Stimulated activated CD4-positive, alpha-beta T cell treated with anti-CD3 and anti-CD28 coated beads, Interleukin-15, amount 100 ng/mL, for 24 hours (primary cell): ENCODE data around the gene SYNPO.

Experiments used
- DNase-seq: peaks from one replicate; pipeline ENCODE4 v3.0.0-alpha.2; 2020

The SYNPO gene, protein sequence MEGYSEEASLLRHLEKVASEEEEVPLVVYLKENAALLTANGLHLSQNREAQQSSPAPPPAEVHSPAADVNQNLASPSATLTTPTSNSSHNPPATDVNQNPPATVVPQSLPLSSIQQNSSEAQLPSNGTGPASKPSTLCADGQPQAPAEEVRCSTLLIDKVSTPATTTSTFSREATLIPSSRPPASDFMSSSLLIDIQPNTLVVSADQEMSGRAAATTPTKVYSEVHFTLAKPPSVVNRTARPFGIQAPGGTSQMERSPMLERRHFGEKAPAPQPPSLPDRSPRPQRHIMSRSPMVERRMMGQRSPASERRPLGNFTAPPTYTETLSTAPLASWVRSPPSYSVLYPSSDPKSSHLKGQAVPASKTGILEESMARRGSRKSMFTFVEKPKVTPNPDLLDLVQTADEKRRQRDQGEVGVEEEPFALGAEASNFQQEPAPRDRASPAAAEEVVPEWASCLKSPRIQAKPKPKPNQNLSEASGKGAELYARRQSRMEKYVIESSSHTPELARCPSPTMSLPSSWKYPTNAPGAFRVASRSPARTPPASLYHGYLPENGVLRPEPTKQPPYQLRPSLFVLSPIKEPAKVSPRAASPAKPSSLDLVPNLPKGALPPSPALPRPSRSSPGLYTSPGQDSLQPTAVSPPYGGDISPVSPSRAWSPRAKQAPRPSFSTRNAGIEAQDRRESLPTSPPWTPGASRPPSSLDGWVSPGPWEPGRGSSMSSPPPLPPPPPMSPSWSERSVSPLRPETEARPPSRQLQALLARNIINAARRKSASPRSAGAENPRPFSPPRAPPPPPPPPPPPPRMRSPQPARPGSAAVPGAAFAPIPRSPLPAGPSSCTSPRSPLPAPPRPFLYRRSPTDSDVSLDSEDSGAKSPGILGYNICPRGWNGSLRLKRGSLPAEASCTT

DNA sequence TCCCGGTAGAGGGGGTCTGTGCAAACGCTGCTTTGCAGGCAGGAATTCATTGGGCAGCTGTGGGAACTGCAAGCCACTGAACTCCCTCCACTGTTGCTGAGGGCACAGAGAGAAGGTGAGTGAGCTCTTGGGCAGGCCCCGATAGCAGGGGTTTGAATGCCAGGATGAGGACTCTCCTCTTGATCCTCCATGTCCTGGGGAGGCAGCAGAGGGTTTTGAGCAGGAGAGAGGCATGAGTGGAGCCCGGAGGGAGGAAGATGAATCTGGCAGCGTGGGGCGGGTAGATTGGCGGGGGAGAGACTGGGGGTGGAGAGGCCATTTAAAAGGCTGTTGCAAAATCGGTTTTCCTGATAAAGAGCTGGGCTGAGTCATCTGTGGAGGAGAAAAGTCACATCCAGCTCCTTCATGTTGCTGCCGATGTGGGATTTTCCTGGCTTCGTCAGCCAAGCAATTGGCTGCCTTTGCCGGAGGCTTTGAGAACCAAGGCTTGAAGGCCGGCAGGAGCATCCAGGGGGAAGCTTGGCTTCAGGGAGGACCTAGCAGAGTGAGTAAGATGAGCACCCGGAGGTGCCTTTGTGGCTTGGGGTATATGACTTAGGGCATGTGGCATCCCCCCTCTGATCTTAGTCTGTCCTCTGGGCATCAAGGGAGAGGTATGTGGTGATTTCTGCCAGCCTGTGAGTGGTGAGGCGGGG, at the start of gene SYNPO:
TSS of gene SYNPO (plus strand) at position 350 of the 695 bp plus-strand sequence. CDS start 7,616 bp downstream, outside the sequence.
- no peak for DNase-seq

GRCh38 chr5:150590979-150591695, 49.3 kb upstream of the SYNPO start:
- no peak for DNase-seq

DNA sequence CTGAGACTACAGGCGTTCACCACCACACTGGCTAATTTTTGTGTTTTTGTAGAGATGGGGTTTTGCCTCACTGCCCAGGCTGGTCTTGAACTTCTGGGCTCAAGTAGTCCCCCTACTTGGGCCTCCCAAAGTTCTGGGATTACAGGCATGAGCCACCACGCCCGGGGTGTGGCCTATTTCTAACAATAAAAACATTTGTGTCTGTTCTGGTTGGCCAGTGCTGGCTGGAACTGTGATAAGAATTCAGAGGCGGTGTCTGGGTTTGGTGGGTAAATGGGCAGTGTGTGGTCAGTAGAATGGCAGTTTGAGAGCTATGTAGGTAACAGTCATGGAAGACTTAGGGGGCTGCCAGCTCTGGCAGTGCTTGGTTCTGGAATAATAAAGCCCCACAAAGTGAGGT, 46.9 kb upstream of the SYNPO start:
- no peak for DNase-seq

GRCh38 chr5:150593996-150594395, 46.5 kb upstream of the SYNPO start:
- DNase-seq = no peak

DNA sequence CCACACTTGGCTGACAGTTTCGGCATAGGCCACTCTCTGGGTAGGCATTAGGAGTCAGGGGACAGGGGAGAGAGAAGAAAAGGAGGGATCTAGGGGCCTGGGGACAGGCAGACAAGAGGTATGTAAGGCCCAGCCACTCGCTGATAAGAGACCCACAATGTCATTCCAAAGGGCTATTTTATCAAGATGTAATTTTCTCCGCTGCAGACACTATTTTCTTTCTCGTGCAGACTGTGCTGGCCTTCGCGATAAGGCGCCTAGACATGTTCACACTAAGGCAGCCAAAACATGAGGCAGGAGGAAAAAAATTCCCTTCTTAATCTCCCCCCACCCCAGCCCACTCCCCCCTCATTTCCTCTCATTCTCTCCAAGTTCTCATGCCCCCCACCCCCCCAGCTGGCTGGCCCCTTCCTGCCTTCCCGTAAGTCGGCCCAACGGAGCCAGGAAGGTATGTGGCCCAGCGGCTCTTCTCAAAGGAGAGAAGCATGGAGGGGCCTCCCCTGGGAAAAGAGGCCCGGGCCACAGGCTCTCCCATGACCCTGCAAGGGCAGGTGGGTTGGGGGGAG, 44.9 kb upstream of the SYNPO start:
- DNase-seq = no peak

DNA sequence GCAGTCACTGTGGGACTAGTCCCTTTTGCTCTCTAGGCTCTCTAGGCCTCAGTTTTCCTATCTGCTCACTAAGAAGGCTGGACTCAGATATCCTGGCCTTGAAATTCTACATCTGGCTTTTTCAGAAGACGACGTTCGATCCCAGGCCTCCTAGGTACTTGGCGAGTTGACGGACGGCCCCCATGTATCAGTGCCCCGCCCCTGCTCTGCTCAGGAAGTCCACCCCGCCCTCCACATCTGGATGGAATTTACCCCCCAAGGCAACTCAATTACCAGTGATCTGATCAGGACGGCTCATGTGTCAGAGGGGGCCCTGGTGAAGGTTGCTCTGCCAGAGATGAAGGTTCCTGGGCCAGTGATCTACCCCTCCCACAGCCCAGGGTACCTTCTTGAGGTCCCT, 44.1 kb upstream of the SYNPO start:
- no peak for DNase-seq

DNA sequence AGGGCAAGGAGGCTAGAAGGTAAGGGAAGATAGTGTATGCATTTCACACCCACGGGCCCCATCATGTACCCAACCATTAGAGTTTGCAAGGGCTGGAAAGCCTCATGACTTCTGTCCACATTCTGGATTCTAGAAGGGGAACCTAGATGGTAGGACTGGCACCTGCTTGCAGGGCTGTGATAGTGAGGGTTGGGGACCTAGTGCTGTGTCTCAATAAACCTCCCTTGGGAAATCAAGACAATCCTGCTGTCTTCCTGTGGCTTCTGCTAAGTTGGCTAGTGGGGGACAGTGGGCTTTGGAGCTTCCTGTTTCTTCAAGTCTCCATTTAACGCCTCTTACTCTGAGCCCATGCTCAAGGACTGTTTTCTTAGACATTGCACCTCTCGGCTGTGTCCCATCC, 43.6 kb upstream of the SYNPO start:
- no peak for DNase-seq

DNA sequence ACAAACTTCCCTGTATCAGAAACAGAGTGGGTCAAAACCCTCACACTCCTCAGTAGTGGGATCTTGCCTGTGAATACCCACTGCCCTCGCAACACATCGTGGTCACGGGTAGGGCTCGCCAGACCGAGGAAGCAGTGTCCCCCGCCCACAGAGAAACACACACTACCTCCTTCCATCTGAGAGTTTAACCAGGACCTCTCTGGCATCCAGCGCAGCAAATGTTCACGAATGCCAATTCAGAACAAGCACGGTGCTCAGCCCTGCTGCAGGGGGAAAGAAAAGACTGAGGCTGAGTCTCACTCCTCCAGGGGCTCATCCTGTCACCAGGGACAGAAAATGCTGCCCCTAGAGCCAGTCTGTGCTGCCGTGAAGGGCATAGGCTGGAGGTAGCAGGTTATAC, 42.5 kb upstream of the SYNPO start:
- DNase-seq = no peak

DNA sequence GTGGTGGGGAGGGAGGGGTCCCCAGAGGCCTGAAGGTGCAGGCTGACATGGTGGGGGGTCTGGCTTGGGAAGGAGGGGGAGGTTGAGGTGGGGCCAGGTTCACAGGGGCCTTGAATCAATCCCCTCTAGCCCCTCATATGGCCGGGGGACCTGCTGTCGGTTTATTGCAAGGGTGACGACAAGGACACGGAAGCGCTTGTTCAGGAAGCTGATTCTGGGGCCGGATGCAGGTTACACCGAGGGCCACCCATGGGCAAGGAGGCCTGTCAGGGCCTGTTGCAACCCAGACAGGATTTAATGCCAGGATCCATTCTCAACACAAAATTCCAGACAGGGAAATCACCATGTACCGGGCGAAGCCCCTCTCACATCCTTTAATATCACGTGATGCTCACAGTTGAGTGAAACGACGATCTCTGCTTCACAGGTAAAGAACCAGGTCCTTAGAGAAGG, 41.6 kb upstream of the SYNPO start:
- no peak for DNase-seq

DNA sequence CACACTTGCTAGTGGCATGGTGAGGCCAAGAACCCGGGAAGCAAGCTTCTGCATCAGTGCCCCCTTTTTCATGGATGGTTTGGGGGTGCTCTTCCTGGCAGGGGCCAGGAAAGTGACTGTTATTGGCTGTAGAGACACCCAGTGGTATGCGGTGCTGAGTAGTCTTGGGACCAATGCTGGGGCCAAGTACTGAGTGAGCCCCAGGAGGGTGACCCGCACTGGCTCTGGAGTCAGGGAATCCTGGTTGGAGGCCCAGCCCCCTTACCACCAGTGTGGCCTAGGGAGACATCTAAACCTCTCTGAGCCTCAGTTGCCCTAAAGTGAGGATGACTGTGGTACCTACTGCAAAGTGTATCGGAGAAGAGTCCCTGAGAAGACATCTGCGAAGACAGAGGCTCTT, 41.2 kb upstream of the SYNPO start:
- no peak for DNase-seq

- no peak for DNase-seq
Observed at GRCh38 chr5:150599917-150600511, 40.4 kb upstream of the SYNPO start.

DNA sequence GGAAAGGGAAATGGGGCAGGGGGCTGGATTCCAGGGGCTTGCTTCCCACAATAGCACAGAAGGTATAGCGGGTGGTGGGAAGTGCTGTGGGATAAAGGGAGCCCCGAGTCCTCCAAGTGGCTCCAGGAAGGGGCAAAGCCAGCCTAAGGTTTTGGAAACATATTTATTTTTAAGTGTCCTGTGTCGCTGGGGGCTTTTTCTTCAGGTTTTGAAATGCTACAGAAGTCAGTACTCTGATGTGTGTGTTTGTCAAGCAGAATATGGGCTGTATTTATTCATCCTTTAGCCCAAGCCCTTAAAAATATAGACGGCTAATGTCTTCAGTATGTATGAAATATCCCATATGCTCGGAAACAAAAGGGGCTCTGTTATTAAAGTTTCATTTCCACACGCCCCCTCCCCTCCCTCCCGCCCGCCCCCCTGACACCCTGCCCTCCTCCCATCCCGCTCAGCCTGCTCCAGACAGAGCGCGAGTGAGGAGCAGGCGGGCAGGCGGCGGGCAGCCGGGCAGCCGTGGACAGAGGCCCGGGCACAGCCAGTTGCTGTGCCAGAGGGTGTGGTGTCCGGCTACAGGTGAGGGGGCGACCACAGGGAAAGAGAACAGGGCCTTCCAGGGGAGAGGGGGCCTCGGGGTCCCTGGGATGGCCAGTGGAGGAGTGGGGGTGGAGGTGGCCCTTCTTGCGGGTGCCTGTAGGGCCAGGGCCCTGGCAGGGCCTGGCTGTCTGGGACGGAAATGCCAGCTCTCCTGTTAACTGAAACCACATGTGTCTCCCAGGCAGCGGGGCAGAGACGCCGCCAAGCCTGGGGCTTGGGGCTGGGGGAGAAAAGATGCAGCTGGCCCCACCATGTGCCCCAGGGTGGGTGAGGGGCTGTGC, 39.6 kb upstream of the SYNPO start:
- no peak for DNase-seq

DNA sequence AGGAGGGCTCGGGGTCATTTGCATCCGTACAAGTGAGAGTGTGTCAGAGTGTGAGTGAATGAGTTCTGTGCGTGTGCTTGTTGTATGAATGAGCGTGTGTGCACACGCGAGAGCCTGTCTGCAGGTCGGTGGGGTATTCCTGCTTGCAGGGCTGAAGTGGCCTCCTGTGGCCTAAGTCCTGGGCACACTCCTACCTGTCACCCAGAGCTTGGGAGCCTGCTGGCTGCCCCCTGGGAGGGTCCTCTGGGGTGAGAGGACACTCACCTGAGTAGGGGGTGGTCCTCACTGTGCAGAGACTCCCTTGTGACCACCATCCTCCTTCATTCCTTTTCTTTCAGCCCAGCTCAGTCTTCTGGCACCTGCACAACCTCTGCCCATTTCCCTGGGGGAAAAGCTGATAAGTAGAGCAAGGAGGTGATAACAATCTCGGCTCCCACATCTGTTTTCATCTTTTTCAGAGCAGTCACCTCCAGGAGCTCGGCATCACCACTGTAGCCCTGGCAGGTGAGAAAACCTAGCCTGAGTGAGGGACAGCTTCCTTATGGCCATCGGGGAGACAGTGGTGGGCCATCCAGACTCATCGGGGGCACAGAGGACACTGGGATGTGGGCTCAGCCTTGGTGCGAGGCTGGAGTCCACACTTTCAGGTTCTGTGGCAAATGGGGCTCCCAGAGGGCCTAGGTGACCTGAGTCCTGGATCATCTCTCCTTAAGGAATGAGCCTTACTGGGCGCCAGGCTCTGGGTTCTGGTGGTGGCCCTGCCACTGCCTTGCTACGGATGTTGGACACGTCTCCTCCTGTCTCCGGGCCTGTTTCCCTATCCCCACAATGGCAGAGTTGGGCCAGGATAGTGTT, 38.7 kb upstream of the SYNPO start:
- no peak for DNase-seq

DNA sequence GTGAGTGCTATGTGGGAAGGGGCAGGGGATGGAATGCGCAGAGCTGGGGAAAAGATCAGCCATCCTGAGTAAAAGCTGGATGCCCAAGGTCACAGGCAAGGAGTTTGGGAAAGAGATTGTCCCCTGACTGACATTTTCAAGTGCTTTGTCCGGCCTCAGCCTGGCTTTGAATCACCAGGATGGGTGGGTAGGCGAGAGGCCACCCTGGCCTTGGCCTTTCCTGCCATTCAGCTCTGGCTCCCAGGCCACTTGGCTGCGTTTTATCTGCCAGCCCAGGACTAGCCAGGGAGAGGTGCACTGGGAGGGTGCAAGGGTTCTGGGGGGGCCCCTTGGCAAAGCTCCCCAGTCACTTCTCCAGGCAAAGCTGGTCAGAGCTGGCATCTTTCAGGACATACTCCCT, 37.4 kb upstream of the SYNPO start:
- DNase-seq = no peak

DNA sequence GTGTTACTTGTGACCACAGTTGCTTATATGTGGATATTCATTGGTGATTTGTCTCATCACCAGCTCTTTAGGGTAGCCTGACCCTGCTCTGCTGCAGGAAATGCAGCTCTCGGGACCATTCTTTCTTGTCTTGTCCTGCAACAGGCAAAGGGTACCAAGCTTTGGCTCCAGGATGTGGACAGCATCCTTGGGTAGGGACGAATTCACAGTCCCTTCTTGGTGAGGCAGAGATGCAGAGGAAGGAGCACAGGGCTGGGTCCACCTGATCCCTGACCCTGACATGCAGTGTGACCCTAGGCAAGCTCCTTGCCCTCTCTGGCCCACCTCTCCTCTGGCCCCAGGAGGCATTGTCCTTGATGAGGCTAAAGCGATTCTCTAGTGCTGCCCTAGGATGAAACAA, 37.0 kb upstream of the SYNPO start:
- DNase-seq = no peak

GRCh38 chr5:150604010-150604409, 36.5 kb upstream of the SYNPO start:
- no peak for DNase-seq

- DNase-seq = no peak
Observed at GRCh38 chr5:150604894-150605440, 35.5 kb upstream of the SYNPO start.

- no peak for DNase-seq
Observed at GRCh38 chr5:150605546-150605945, 34.9 kb upstream of the SYNPO start.

DNA sequence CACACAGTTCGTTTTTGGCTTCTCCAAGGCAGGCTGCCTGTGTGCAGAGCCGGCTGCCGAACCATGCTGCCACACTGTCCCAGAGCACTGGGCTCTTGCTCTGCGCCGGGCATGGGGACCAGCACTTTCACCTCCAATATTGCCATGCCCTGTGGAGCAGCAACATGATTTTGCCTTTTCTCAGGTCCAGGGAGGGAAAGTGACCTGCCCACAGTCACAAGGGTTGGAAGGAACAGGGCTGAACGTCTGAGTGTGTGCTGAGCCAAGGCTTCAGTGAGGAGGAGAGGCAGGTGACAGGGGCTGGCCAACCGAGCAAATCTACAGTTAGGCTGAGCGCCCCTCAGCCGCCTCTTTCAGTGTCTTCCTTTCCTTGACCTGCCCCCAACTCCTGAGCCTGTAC, 34.0 kb upstream of the SYNPO start:
- no peak for DNase-seq

DNA sequence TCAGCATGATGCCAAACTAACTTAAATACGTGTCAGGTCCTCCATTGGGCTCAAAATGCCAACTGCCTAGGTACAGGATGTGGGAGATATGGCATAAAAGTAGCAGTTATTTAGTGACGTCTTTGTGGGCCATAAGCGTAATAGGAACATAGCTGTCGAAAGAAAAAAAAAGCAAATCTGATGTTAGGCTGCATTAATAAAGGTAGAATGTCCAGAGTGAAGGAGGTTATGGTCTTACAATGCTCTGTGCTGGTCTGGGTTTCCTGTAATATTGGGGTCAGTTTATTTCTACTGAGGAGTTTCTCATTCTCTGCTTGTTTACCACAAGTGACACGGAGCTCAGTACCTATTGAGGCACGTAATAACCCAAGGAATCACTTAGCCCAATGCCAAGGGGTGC, 33.4 kb upstream of the SYNPO start:
- no peak for DNase-seq
